SK-N-SH treated with all-trans-retinoic acid at 6 μM for 48 hours (cell line): ENCODE measurements around the gene LRRC74B.

Experiments used
- ARNTL ChIP-seq: fragments of 450-650 bp; formaldehyde crosslinking; IDR thresholded peaks from 2 replicates; pipeline ENCODE4 v1.5.0; 2020; ENCODE audit warnings: low read depth, mild to moderate bottlenecking, moderate library complexity, borderline replicate concordance
- BACH2 ChIP-seq: fragments of 250-450 bp; sonication (Bioruptor Pico); IDR thresholded peaks from 2 replicates; pipeline ENCODE4 v1.9.0; 2021; ENCODE audit warnings: mild to moderate bottlenecking, borderline replicate concordance
- CSDC2 ChIP-seq: fragments of 250-450 bp; sonication (Bioruptor Pico); IDR thresholded peaks from 2 replicates; pipeline ENCODE4 v1.5.0; 2020; ENCODE audit warnings: mild to moderate bottlenecking, moderate library complexity
- PATZ1 ChIP-seq: fragments of 250-450 bp; sonication (Bioruptor Pico); IDR thresholded peaks from 2 replicates; pipeline ENCODE4 v1.8.0; 2020; ENCODE audit warnings: mild to moderate bottlenecking, moderate library complexity, borderline replicate concordance
- TSHZ2 ChIP-seq: fragments of 250-450 bp; sonication (Bioruptor Pico); IDR thresholded peaks from 2 replicates; pipeline ENCODE4 v1.5.0; 2020; ENCODE audit warnings: mild to moderate bottlenecking, moderate library complexity
- ZC3H10 ChIP-seq: fragments of 250-450 bp; sonication (Bioruptor Pico); IDR thresholded peaks from 2 replicates; pipeline ENCODE4 v1.5.1; 2021; ENCODE audit warnings: mild to moderate bottlenecking, moderate library complexity
- ZNF8 ChIP-seq: fragments of 450-650 bp; formaldehyde crosslinking; IDR thresholded peaks from 2 replicates; pipeline ENCODE4 v1.5.0; 2020; ENCODE audit warnings: mild to moderate bottlenecking, moderate library complexity

GRCh38 chr22:21000207-21000986, 45.3 kb upstream of the LRRC74B start:
- TF ChIP-seq ARNTL (CRISPR knock-in tag) (no peak), ZNF8 (no peak), TSHZ2 (CRISPR knock-in tag) (no peak), CSDC2 (CRISPR knock-in tag) (no peak), ZC3H10 (CRISPR knock-in tag) (no peak), PATZ1 (no peak), BACH2 (CRISPR knock-in tag) (no peak)
